NCI-H446 (cell line): ENCODE results near the gene CFC1.
"Not testable (repeated sequence)": the region's sequence is repeated elsewhere in the genome, so short reads cannot be mapped to it uniquely, and the experiment has no call there.

Experiments used
- DNase-seq, 2 experiments: peaks; one replicate each; lab custom pipeline; 2025; lab: John Stamatoyannopoulos, UW

Gene CFC1

DNA sequence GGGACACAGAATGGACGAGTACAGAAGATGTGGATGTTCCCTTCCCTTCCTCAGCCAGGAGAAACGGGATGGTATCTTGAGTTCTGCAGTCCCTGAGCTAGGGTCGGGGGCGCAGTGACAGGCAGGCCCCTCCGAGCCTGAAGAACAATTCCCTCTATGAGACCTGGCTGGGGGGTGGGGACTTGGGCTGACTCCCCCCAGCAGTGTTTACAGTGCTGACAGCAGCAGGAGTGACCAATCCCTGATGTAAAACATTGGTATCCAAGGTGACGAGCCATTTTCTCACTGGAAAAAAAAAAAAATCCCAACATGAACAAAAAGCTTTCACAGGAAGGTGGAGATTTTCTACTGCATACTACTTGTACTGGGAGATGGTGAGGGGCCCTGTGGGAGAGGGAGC lies at the start of gene CFC1:
CFC1 (minus strand) TSS at position 183 of the 400 bp plus-strand sequence. CDS start 288 bp downstream, outside the sequence.
- not testable (repeated sequence) for DNase-seq

DNA sequence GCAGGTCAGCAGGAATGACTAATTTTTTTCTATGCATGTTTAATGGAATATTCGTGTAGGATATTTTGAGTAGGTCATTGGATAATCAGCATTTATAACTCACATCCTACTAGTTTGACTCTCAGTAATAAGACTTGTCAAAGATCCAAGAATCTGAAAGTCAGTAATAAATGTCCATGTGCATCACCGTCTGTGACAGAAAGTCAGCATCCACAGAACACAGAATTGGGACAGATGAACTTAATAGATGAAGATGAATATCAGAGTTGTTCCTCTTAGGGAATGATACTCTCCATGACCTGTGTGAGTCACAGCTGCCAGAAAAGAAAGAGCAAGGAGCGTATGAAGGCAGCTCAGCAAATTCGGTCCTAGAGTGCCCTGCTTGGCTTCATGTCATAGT lies 42.3 kb upstream of the CFC1 start:
- not testable (repeated sequence) for DNase-seq

DNA sequence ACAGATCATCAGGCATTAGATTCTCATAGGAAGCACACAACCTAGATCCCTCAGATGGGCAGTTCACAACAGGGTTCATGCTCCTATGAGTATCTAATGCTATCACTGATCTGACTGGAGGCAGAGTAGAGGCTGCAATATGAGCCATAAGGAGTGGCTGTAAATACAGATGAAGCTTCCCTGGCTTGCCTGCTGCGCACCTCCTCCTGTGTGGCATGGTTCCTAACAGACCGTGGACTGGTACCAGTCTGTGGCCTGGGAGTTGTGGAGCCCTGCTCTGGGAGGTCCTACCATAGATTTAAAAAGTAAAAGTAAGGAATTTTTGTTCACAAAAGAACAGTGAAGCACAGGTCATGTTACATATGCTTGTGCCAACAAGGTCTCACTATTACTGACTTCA lies 39.6 kb upstream of the CFC1 start:
- not testable (repeated sequence) for DNase-seq

DNA sequence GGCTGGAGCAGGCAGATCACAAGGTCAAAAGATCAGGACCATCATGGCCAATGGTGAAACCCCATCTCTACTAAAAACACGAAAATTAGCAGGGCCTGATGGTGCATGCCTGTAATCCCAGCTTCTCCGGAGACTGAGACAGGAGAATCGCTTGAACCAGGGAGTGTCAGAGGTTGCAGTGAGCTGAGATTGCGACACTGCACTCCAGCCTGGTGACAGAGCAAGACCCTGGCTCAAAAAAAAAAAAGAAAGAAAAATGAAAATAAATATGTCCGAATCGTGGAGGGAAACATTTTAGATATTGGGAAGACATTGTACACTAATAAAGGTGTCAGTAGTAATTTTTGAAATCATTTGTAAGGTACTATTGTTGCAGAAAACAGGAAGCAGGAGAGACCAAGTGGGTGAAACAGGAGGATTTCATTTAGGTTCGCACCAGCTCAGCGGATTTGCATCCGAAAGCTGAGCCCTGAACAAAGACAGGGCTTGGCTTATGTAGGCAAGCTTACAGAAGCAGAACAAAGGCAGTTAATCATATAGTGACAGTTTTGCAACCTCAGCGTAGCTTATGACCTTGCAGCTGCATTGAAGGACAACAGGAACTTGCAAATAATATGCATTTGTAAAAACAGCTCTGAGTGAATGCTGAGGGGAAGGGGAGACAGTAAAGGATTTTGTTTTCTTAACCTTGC lies 29.6 kb upstream of the CFC1 start:
- not testable (repeated sequence) for DNase-seq

DNA sequence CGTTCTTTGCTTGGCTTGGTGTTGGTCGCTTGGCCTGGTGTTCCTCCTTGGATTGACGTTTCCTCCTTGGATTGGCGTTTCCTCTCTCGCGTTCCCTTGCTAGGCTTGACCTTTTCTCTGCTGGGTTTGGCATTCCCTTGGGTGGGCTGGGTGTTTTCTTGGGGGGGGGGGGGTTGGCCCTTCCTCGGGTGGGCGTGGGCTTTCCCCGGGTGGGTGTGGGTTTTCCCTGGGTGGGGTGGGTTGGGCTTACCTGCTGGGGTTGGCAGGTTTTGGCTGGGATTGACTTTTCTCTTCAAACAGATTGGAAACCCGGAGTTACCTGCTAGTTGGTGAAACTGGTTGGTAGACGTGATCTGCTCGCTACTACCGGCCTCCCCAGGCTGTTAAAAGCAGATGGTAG lies 11.8 kb upstream of the CFC1 start, which contains the start of gene POTEJ:
POTEJ (plus strand) TSS at position 301 of the 400 bp plus-strand sequence; CDS start at position 394, 93 bp downstream.
- DNase-seq = not testable (repeated sequence)

DNA sequence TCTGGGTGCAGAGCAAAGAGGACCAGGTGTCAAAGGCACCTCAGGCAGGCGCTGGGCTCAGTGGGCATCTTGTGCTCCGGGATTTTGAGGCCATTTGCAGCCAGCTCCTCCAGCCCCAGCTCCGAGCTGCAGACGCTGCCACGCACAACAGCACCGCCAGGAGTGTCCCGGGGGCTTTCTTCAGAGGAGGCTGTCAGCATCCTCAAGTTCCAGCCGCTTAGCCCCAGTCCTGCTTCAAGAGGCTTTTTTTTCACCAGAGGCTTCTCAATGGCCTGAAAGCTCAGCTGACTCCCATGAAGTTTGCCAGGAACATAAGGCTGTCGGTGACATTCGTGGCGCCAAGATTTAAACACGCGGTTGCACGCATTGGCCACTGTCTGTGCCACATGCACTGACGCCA lies 11.1 kb upstream of the CFC1 start:
- not testable (repeated sequence) for DNase-seq

DNA sequence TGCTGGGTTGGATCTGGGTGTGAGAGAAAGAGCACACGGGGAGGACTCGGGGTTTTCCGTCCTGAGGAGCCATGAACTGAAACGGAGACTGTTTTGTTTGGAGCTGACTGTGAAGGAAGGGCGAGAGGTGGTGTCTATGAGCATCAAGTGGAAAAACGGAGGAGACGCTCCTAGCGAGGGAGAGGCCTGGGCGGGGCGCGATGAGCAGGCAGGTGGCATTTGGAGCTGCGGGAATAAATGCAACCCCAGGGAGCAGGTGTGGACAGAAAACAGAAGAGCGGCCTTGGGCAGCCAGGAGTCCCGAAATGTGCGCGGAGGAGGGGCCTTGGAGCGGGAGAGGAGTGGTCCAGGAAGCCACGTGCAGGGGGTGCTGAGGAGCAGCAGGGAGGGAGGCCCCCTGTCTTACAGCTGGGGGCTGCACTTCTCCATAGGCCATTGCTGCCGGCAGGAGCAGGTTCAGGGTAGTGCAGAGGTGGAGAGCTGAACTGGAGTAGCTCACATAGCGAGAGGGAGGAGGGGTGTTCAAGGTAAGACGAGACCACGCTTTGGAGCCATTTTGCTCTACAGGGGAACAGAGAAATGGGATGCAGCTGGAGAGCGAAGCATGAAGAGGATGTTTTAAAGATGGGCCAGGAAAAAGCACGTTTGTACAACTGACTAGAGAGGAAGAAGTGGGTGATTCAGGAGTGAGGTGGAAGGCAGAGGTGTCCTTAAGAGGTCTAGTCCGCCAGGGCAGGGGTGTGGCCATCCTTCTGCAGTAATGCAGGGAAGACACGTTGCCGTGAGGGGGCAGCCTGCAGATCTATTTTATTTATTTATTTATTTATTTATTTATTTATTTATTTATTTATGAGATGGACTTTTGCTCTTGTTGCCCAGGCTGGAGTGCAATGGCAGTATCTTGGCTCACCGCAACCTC lies 9.9 kb upstream of the CFC1 start:
- DNase-seq = not testable (repeated sequence)

DNA sequence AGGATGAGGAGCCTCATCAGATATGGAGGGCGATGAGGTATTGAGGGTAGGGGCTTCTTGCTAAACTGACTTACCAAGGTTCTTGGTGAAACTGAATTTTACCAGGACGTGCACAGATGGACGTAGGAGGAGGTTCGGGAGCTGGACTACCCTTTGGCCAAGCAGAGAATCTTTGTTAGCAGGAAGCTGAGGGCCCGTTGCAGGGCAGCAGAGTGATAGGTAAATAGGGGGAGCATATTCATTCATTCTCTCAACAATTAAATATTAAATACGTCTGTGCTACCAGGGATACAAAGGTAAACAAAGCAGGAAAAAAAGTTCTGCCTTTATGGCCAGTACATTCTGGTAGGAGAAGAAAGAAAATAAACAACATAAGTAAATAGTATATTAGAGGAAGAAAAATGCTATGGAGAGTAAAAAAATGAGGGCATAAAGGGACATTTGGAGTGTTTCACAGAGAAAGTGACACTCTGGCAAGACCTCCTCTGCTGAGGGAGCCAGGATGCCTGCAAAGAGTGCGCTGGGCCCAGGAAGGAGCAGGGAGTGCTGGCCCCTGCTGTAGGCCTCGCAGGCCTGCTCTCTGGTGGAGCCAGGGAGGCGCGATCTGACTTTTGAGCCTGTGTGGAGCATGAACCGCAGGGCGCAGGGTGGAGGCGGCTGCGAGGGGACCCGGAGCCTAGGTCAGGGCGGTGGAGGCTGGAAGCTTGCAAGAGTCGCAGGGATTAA lies 9.1 kb upstream of the CFC1 start:
- not testable (repeated sequence) for DNase-seq

DNA sequence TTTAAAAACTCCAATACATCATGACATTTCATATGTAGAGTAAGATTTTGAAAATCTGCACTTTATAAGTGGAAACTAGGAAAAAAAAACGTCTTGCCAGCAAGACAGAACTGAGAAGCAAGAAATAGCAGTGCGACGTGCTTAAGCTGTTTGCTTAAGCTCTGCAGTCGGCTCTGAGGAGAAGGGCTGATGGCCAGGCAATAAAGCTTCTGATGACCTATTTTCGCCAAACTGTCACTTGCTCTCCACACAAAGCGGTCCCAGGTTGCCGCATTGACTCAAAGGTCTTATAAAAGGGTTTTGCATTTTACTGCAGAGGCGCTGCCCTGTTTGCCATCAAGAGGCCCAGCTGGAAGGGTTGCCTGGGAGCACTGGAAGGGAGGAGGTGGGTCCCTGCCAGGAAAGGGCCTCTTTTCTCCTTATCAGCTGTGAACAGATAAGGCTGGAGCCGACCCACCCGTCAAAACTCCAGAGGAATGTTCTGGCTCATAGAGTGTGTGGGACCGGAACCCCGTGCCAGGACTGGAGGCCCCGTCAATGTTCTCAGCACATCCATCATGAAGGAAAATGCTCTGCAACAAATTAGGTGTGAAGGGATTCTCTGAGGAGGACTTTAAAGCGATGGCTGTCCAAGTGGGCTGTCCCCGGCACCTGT lies 2.4 kb upstream of the CFC1 start:
- DNase-seq = not testable (repeated sequence)

DNA sequence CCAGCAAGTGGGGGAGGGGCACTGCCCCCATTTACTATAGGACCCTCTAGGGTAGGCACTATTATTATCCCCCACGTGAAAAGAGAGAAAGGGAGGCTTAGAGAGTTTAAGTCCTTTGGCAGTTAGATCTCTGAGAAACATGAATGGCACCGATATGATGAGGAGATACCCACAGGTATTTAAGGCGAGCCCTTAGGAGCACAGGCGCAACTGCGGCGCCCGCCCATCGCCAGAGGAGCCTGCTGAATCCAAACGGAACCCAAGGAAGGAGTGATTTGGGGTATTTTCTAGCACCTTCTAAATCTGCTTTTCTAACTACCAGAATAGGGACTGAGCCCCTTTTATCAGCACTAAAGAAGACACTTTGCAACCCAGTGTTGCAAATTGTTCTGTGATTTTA lies 551 bp upstream of the CFC1 start:
- DNase-seq = not testable (repeated sequence)

DNA sequence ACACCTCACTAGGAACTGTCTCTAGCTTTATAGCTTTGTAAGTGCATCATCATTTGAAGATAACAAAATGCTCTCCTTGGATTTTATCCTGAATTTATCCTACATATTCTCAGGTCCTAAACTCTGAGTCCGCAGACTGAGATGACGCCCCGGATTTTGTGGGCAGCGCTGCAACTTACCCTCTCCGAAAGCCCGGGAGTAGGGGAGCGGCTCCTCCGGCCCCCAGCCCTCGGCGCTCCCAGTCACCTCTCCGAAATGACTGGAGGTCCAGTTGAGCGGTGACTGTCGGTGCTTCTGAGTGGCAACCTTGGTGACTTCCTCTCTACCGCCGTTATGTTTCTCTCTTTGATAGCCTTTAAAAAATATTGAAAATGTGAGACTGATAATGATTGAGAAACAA lies 912 bp downstream of the CFC1 start:
- not testable (repeated sequence) for DNase-seq

DNA sequence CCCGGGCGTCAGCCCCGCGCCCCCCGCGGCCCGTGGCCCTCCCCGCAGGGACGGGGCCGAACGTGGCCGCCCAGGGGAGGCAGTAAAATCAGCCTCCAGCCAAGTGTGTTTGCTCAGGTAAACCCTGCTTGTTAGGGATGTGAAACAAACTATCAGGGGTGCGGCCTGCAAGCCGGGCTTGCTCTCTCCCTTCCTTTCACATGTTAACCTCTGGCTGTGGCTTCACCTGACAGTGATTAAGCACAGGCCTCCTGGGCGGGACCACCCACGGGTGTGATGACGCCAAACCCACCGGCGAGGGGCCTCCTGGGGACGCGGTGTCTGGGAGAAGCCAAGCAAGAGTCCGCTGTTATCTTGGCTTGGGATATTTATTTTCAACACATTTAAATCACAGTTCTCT lies 1.4 kb downstream of the CFC1 start:
- not testable (repeated sequence) for DNase-seq

DNA sequence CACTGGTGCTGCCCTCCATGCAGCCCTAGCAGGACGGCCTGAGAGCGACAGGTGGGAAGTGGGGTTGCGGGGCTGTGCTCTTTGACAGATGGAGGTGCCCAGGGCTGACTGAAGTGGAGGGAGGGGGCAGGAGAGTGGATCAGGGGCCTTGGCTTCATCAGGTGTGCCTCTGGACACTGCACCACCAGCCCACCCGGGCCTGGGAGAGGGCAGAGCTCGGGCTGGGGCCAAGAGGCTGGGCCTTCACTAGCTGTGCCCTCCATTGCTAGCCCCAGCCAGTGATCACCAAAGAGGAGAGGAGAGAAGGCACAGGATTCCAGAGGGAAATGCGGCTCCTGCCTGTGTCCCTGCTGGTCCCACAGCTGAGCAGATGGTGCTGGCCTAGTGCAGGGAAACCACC lies 2.6 kb downstream of the CFC1 start:
- DNase-seq = not testable (repeated sequence)

DNA sequence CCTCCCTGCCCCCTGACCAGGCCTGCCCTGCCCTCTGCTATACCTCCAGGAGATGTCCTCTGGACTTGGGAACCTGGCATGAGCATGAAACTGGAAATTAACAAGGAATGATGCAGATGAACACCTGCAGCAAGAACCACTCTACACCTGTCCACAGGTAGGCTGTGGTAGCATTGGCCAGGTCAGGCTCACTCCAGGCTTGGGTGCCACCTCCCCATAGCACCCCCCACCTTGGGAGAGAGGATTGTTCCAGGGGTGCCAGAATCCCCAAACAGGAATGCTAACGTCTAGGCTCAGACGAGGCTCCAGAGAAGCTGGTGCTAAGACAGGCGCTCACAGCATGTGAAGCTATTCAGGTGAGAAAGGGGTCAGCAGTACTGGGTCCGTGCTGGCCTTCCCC lies 5.4 kb downstream of the CFC1 start:
- DNase-seq = not testable (repeated sequence)

DNA sequence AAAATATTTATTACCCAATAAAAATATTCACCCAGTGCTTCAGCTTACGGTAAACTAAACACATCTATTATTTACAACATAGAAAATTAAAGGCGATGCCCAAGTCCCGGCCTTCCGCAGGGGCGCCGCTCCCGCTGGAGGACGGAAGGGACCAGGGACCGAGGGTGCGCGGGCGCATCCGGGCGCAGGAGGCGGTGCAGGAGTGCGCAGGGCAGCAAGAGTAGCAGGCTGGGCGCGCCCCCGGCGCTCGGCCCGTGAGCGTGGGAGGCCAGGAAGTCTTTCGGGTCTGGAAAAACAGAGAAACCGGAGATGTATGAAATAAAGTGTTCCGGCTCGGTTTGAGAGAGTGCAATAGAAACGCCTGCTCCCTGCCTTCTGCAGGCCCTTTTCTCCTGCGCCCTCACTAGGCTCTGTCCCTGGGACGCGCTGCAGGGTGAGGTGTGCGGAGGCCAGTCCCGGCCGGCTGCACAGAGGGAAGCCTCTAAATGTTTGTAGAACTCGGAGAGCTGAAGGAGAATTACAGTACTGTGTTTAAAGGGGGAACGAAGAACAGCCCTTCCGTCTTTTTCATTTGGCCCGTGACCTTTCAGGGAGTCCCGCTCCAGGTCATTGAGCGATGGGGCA lies 6.5 kb downstream of the CFC1 start:
- not testable (repeated sequence) for DNase-seq

DNA sequence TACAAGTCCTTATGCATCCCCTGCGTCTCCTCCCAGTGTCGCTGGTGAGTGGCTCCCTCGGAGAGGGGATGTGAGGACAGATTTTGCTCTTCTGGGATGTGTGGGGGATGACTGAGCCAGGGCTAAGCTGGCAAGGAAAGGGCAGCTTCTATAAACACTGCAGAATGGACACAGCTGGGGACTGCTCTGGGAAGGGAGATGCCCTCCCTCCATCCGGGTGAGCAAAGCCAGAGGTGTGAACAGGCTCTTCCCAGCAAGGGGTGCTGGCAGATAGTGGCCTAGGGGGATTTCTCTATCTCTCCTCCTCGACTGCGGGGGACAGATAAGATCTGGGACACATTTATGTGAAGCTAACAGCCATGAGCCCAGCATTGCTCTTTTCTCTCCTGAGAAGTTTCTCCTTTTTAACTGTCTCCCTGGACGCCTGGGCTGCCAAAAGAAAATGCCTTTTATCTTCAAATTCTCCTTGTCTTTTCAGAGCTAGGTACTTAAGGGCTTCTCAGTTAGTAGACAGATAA lies 8.5 kb downstream of the CFC1 start:
- DNase-seq = not testable (repeated sequence)

DNA sequence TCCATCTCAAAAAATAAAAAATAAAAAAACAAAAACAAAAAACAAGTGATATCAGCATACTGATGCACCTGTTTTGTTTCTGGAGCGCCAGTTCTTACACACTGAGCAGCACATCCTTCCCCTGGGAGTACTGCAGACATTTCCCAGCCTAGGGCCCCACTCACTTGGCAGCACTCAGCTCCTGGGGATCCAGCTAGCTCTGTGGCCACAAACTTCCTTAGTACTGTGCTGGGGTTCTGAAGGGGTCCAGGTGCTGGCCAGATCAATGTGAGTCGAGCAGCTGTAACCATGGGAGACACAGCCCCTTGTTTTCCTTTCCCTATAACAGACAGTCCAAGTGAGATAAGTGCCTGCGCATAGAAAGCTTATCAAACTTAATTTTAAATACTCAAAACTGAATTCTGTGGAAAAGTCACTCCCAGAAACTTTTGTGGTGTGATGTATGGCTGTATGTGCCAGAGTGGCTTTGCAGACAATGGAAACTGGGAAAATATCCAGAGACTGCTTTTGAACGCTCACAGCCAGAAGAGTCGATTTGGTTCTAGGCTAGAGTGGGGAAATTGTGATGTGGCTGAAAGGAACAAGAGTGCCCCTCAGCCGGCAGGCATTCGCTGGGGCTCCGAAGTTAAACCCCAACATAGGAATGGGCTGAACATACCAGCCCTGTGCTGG lies 9.1 kb downstream of the CFC1 start:
- not testable (repeated sequence) for DNase-seq

DNA sequence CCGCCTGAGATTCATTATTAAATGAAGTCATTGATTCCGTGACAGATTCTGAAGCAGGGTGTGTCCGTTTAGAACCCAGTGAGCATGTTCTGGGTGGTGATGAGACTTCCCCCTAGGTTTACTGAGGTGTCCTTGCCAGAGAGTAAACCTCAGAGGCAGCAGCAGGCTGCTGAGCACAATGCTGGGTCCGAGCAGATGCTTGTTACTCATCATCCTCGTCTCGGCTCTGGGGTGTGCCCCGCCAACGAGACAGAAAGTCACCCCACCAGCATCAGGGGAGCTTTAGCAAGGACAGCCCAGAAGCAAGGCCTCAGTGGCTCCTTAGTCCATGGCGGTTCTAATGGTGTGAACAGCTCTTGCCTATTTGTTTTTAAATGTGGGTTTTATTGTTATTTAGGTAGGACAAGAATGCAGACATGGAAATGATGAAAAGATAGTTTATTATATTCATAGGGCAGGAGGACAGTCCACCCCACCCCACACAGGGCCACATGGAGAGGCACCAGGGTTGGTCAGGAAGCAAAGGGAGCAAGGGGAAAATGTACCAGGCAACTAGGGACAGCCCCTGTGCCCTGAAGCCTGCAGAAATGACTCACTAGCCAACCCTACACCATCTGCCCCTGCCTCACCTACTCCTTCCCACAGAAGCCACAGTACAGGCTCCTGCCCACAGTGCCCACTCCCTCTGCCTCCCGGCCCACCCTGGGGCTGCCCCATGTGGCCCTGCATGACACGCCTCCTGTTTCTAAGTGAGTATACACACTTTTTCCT lies 10.5 kb downstream of the CFC1 start:
- not testable (repeated sequence) for DNase-seq

DNA sequence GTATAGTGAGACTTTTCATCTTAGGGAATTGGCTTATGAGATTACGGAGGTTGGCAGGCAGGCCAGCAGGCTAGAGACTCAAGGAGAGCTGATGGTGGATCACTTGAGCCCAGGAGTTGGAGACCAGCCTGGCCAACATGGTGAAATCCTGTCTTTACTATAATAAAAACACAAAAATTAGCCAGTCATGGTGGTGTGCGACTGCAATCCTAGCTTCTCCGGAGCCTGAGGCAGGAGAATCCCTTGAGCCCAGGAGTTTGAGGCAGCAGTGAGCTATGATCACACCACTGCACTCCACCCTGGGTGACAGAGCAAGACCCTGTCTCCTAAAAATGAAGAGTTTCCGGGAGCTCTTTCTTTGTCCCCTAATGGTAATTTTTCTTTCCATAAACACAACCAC lies 14.6 kb downstream of the CFC1 start:
- not testable (repeated sequence) for DNase-seq

DNA sequence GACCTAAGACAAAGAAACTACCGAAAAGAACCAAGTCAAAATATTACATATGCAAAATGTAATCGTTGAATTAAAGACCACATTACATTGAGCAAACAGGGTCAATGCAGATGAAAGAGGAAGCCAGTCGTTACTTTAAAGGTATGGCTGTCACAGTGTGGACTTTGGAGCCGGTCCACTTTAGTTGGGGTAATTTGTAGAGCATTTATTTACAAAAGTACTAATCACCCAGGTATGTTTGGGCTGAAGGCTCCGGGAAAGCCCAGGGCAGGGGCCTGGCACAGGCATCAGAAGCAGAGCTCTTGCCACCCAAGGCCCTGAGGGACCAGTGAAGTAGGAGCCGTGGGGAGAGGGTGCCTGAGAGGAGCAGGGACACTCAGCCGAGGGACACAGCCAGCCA lies 15.8 kb downstream of the CFC1 start:
- DNase-seq = not testable (repeated sequence)
